Left ventricle myocardium superior (tissue), 1 donor: Measurements from ENCODE around the gene PSME2. TPM values are rescaled to one million over a fixed set of nuclear protein-coding genes. Genes with fewer than 3 reads are reported as not detected.

Source experiments
- ATAC-seq: fragments of 200-7000 bp; cut with Tn5 transposase; one replicate; pipeline ENCODE4 v1.9.1; 2020; ENCODE audit warnings: mild to moderate bottlenecking, moderate library complexity
- DNase-seq: peaks from one replicate; pipeline ENCODE4 v3.0.0-alpha.2; 2020
- intact Hi-C: fragments of 100-400 bp; cut with micrococcal nuclease; formaldehyde crosslinking; loops from one replicate; pipeline ENCODE4 v1.11.0; 2022
- total RNA-seq: library from RNA; stranded (reverse); fragmentation: NEBNext Ultra II Directional; extraction: Animal tissue kit (Norgen Biotek cat#: 25700); gene quantifications from one replicate; pipeline ENCODE4 v1.2.1, GENCODE V29; 2021
- donor health status: DM: no; HTN: yes; CAD: no; lungs with severe emphysema.

The PSME2 gene
- total RNA-seq, 1 donor from 2014 or later: 92.6 TPM

DNA sequence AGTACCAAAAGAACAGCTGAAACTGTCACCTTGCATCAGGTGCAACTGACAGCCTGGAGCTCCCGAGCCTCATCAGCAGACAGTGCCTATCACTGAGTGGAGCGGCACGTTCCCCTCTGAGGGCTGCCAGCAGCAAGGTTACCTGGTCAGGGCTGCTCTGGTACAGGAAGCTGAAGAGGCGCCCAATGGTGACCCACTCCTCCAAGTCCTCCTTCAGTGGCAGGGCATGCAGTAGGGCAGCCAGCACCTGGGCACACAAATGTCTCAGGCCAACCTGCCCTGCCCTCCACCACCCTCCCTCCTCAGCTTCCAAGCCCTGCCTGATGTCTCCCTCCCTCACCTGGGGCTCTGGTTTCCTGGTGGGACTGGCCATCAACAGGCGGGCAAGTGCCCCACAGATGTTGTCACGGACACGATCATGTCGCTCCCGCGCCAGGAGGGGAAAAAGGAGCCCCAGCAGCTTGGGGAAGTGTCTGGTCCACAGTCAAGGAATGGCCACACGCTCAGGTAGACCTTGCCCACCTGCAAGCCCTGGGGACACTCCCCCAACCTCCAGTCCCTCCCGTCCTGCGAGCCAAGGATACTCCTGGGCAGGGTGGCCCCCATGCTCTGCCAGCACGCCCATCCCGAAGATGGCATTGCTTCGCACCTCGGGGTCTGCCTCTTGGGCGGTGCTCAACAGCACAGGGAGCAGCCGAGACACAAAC lies 35.1 kb upstream of the PSME2 start:
- ATAC-seq: no peak
- intact Hi-C loops: no loop called here
- DNase-seq: no peak

GRCh38 chr14:24179961-24180796 lies 33.8 kb upstream of the PSME2 start:
- DNase-seq: no peak
- intact Hi-C loops: no loop called here

GRCh38 chr14:24179294-24179960 lies 33.0 kb upstream of the PSME2 start:
- intact Hi-C loops: no loop called here
- DNase-seq (no peak), ATAC-seq (peak; percentile 4)

More at GRCh38 chr14:24179961-24180796, 33.8 kb upstream of the PSME2 start:
- ATAC-seq: peak; percentile 74

DNA sequence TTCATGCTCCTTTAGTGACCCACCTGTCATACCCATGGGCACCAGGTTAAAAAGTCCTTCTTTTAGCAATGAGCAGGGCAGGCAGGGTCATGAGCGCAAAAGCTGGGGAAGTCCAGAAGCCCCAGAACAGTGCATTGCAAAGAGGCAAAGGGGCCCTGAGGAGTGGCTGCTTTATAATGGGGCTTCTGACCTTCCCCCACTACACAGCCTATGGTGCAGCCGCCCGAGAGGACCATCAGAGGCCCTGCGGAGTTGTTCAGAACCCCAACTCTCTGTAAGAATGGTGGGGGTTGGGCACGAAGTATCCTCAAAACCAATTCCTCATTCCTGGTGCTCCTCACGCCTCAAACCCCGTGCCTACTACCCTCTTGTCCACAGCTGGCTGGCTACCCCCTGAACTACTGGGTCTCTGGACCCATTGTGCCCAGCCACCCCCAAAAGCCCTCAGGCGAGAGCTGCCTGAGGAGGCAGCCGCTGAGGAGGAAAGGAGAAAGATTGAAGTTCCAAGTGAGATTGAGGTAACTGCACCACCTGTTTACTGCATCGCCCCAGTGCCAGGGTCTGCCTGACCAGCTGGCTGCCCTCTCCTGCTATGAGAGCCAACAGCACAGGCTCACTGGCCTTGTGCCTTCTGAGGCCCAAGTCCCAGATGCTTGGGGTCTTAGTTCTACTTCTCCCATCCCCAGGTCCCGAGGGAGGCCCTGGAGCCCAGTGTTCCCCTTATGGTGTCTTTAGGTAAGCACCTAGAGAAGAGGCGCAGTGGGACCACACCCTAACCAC lies 32.2 kb upstream of the PSME2 start:
- intact Hi-C loops: no loop called here
- no peak for ATAC-seq
- DNase-seq: no peak

GRCh38 chr14:24177891-24178290 lies 31.5 kb upstream of the PSME2 start:
- no peak for DNase-seq
- intact Hi-C loops: no loop called here
- no peak for ATAC-seq

DNA sequence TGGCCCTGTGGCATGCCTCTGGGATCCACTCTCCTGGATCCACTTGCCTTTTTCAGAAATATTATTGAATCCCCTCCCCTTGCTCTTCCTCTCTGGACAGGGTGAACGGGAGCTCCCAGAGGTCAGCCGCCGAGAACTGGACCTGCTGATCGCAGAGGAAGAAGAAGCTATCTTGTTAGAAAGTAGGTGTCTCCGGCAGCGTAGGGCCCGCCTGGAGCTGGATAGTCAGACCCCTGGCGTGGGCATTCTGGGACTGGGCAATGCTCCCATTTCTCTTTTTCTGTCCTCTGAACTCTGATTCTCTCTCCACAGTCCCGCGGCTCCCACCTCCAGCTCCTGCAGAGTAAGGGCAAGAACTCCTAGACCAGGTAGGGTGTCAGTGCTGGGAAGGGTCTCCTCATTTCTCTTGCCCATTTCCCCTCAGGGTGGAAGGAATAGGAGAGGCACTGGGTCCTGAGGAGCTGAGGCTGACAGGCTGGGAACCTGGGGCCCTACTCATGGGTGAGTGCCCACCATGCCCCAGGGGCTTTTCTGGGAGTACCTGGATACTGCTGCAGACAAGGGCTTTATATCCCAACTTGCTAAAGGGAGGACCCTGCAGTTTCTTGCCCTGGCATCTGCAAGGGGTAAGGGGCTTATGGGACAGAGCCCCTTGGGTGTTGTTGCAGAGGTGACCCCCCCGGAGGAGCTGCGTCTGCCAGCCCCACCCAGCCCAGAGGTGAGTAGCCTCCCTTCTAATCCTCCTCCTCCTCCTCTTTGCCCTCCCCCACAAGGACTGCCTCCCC lies 30.8 kb upstream of the PSME2 start:
- DNase-seq (no peak), ATAC-seq (no peak)
- intact Hi-C loops: no loop called here

DNA sequence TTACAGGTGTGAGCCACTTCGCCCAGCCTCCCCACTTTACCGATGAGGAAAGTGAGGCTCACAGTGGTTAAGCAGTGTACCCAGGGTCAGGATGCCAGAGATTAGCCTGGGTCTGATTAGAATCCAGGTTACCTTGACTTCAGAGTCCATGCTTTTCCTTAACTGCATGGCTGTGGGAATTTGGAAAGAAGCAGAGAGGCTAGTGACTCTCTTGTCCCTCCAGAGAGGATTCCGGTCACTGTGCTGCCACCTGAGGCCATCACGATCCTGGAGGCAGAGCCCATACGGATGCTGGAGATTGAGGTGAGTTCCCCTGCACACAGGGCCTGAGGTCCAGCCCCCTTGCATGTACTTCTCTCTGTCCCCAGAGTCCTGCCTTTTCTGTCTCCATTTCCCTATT lies 30.2 kb upstream of the PSME2 start:
- no peak for ATAC-seq
- no peak for DNase-seq
- intact Hi-C loops: no loop called here

- intact Hi-C loops: no loop called here
- ATAC-seq (no peak), DNase-seq (no peak)
Measured at GRCh38 chr14:24172871-24173281, 26.5 kb upstream of the PSME2 start.

GRCh38 chr14:24172261-24172860 lies 26.0 kb upstream of the PSME2 start:
- no peak for DNase-seq
- intact Hi-C loops: no loop called here
- no peak for ATAC-seq

- intact Hi-C loops: no loop called here
- DNase-seq (peak; percentile 73), ATAC-seq (peak; percentile 78)
Measured at GRCh38 chr14:24171422-24172260, 25.2 kb upstream of the PSME2 start, which contains the start of gene REC8. Gene REC8, plus strand, starts transcription at chr14:24172080. Its CDS starts 473 bp downstream, at chr14:24172553.

- ATAC-seq (no peak), DNase-seq (no peak)
- intact Hi-C loops: no loop called here
Measured at GRCh38 chr14:24167469-24168114, 21.2 kb upstream of the PSME2 start.

- intact Hi-C loops: no loop called here
- DNase-seq (peak; percentile 13), ATAC-seq (no peak)
Measured at GRCh38 chr14:24165785-24166184, 19.4 kb upstream of the PSME2 start.

GRCh38 chr14:24164518-24164991 lies 18.1 kb upstream of the PSME2 start:
- ATAC-seq (no peak), DNase-seq (peak; percentile 18)
- intact Hi-C loops: no loop called here

DNA sequence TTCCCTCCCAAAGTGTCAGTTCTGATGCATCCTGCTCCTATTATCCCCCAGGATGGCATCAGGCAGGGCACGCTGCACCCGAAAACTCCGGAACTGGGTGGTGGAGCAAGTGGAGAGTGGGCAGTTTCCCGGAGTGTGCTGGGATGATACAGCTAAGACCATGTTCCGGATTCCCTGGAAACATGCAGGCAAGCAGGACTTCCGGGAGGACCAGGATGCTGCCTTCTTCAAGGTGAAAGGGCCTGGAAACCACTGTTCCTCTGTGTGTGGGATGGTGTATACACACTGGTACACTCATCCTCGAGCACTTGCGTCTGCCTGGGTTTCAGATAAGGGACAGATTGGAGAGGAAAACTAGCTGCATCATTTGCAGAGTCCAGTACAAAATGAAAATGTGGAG lies 15.7 kb upstream of the PSME2 start:
- DNase-seq: no peak
- intact Hi-C loops: no loop called here
- no peak for ATAC-seq

GRCh38 chr14:24160850-24161804 lies 14.7 kb upstream of the PSME2 start, which contains the start of gene IRF9:
Gene IRF9, plus strand, starts transcription at chr14:24161265. Its CDS starts 880 bp downstream, at chr14:24162145.
- ATAC-seq: peak; percentile 93
- intact Hi-C loops: no loop called here
- DNase-seq: peak; percentile 97
